ENCODE measurements around the gene ARHGEF16. TPM values are rescaled to one million over a fixed set of nuclear protein-coding genes. Genes with fewer than 3 reads are reported as not detected.

The ARHGEF16 gene
- total RNA-seq, 4 donors from 2014 or later, result 8.4 to 24.6 (median 22.4) TPM

- DNase-seq, result no peak
- Histone ChIP-seq H3K9me3 (no peaks in the 10 kb centered on the region), H3K4me1 (peaks cover 0 to 15% (median 6%) of the 10 kb centered on the region in 3 donors), H3K36me3 (no peaks in the 10 kb centered on the region), H3K27me3 (peaks cover 0 to 88% (median 0%) of the 10 kb centered on the region in 4 donors), H3K4me3 (no peak overlapping the region), H3K27ac (no peak overlapping the region)
- intact Hi-C loops (cut with DNase I), result no loop called here
- TF ChIP-seq POLR2A (IDR thresholded peaks at IDR 0.05) (no peak), CTCF (IDR thresholded peaks at IDR 0.05) (no peak)
- WGBS, 2 donors, result 73% methylated on average over 2 of the region's 12 CpGs; no CpG with 5 or more reads in 1 of the 2 donors
Observed at GRCh38 chr1:3407021-3407420, 47.4 kb upstream of the ARHGEF16 start.

GRCh38 chr1:3408751-3409266 lies 45.7 kb upstream of the ARHGEF16 start:
- intact Hi-C loops (cut with DNase I), result no loop called here
- 80 to 87% methylated on average over 36 of the region's 36 CpGs for WGBS, 2 donors

GRCh38 chr1:3409366-3410141 lies 44.9 kb upstream of the ARHGEF16 start:
- 68 to 76% methylated on average over 15 to 19 of the region's 19 CpGs for WGBS, 2 donors
- Histone ChIP-seq H3K27me3 (peaks cover 0 to 96% (median 0%) of the 10 kb centered on the region in 4 donors), H3K36me3 (no peaks in the 10 kb centered on the region), H3K9me3 (no peaks in the 10 kb centered on the region), H3K4me3 (no peak overlapping the region), H3K27ac (no peak overlapping the region), H3K4me1 (peaks cover 0 to 7% (median 0%) of the 10 kb centered on the region in 3 donors)
- intact Hi-C loops (cut with DNase I), result no loop called here
- TF ChIP-seq CTCF (IDR thresholded peaks at IDR 0.05), result no peak
- no peak for TF ChIP-seq POLR2A (IDR thresholded peaks at IDR 0.05)
- DNase-seq, result no peak

More at GRCh38 chr1:3408751-3409266, 45.7 kb upstream of the ARHGEF16 start:
- H3K4me1 ChIP-seq, result peaks cover 0 to 7% (median 0%) of the 10 kb centered on the region in 3 donors
- peaks cover 0 to 92% (median 0%) of the 10 kb centered on the region in 4 donors for H3K27me3 ChIP-seq
- H3K36me3 ChIP-seq, result no peaks in the 10 kb centered on the region
- H3K9me3 ChIP-seq, result no peaks in the 10 kb centered on the region
- no peak overlapping the region for H3K4me3 ChIP-seq
- no peak overlapping the region for H3K27ac ChIP-seq
- no peak for TF ChIP-seq POLR2A (IDR thresholded peaks at IDR 0.05)
- TF ChIP-seq CTCF (IDR thresholded peaks at IDR 0.05), result no peak
- DNase-seq, result no peak

GRCh38 chr1:3410142-3410925 lies 44.1 kb upstream of the ARHGEF16 start:
- Histone ChIP-seq H3K36me3 (no peaks in the 10 kb centered on the region), H3K27me3 (peaks cover 0 to 96% (median 0%) of the 10 kb centered on the region in 4 donors), H3K27ac (no peak overlapping the region), H3K9me3 (no peaks in the 10 kb centered on the region), H3K4me1 (peaks cover 0 to 6% (median 0%) of the 10 kb centered on the region in 3 donors), H3K4me3 (no peak overlapping the region)
- intact Hi-C loops (cut with DNase I), result no loop called here
- DNase-seq, result no peak
- WGBS, 2 donors, result 5 to 44% methylated on average over 3 to 9 of the region's 21 CpGs
- TF ChIP-seq POLR2A (IDR thresholded peaks at IDR 0.05) (no peak), CTCF (IDR thresholded peaks at IDR 0.05) (peak in 5 of 6 experiments; percentile 42 to 61 (median 48))

All from esophagus squamous epithelium (tissue), 5 donors.